Small intestine (tissue), 7 donors: ENCODE results near the gene LSM2. TPM values are rescaled to one million over a fixed set of nuclear protein-coding genes. Genes with fewer than 3 reads are reported as not detected.
"Not testable (repeated sequence)": the region's sequence is repeated elsewhere in the genome, so short reads cannot be mapped to it uniquely, and the experiment has no call there.

Experiments
- DNase-seq, 2 donors: peaks; one replicate each; pipeline versions ENCODE4 v3.0.0 to v3.0.0-alpha.2; 2013
- FAIRE-seq: peaks from 2 replicates; lab custom pipeline; 2012; peaks lifted over from hg19 to GRCh38; lab: Jason Lieb, UNC
- H3K27ac ChIP-seq, 3 donors: one replicate each; pipeline ENCODE4 v1.5.1; 2013; ENCODE audit warnings: low read length in 2 of 3, mild to moderate bottlenecking in 2 of 3, control low read depth in 1 of 3, inconsistent platforms in 1 of 3, low read depth in 1 of 3, moderate library complexity in 1 of 3
- H3K27me3 ChIP-seq, 3 donors: one replicate each; pipeline ENCODE4 v1.6.1; 2013; ENCODE audit warnings: low read length in 3 of 3, inconsistent platforms in 1 of 3; ENCODE audit not compliant: control insufficient read depth in 3 of 3, insufficient read depth in 3 of 3
- H3K36me3 ChIP-seq, 3 donors: one replicate each; pipeline ENCODE4 v1.6.1; 2013; ENCODE audit warnings: low read length in 3 of 3, inconsistent platforms in 1 of 3, low read depth in 1 of 3, mild to moderate bottlenecking in 1 of 3, moderate library complexity in 1 of 3; ENCODE audit not compliant: control insufficient read depth in 3 of 3, insufficient read depth in 2 of 3
- H3K4me1 ChIP-seq, 3 donors: one replicate each; pipeline ENCODE4 v1.6.1; 2013; ENCODE audit warnings: low read length in 2 of 3, inconsistent platforms in 1 of 3, low read depth in 1 of 3, mild to moderate bottlenecking in 1 of 3, moderate library complexity in 1 of 3; ENCODE audit not compliant: control insufficient read depth in 3 of 3, insufficient read depth in 2 of 3
- H3K4me3 ChIP-seq, 3 donors: one replicate each; pipeline ENCODE4 v1.5.1; 2013; ENCODE audit warnings: low read length in 3 of 3, control low read depth in 1 of 3, inconsistent platforms in 1 of 3, low read depth in 1 of 3, mild to moderate bottlenecking in 1 of 3, moderate library complexity in 1 of 3
- H3K9me3 ChIP-seq, 2 donors: one replicate each; pipeline ENCODE4 v1.6.1; 2013; ENCODE audit warnings: low read depth in 1 of 2, low read length in 1 of 2; ENCODE audit not compliant: control insufficient read depth in 2 of 2, insufficient read depth in 1 of 2
- WGBS, 3 donors: extraction: QIAGEN DNeasy Blood & Tissue Kit; methylation state at CpG; one replicate each; pipeline ENCODE4 v1.1.7; 2013; 5-methylcytosine and 5-hydroxymethylcytosine counted together
- polyA plus RNA-seq, 4 donors: library from polyadenylated mRNA; stranded (reverse) in 3 of 4; unstranded in 1 of 4; fragments of 200-250 nt in 3 of 4; fragments of 120-200 nt in 1 of 4; gene quantifications; one replicate each; pipeline versions ENCODE4 v1.2.1 to v1.2.3, GENCODE V29; 2013
- donor health status: healthy with polysubstance abuse.
- donor health status: control.
- donor health status: control.
- donor health status: Bipolar disorder and iron deficiency.
- donor health status: healthy.

The LSM2 gene
- polyA plus RNA-seq, 4 donors: 27.3 to 90.2 (median 39.3) TPM

DNA sequence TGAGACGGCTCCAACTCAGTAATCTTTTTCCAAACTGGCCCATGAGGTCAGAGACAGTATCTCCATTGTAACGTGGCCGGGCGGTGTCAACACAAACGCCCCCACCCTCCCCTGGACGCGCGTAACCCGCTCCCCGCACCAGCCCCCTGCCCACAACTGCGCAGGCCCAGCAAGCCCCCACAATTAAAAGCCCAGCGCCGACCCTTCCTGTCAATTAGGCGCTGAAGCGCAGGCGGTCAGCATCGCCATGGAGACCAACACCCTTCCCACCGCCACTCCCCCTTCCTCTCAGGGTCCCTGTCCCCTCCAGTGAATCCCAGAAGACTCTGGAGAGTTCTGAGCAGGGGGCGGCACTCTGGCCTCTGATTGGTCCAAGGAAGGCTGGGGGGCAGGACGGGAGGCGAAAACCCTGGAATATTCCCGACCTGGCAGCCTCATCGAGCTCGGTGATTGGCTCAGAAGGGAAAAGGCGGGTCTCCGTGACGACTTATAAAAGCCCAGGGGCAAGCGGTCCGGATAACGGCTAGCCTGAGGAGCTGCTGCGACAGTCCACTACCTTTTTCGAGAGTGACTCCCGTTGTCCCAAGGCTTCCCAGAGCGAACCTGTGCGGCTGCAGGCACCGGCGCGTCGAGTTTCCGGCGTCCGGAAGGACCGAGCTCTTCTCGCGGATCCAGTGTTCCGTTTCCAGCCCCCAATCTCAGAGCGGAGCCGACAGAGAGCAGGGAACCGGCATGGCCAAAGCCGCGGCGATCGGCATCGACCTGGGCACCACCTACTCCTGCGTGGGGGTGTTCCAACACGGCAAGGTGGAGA lies 8.5 kb upstream of the LSM2 start, which contains the start of the genes HSPA1A and HSPA1L:
TSS of gene HSPA1A (plus strand) at position 519 of the 814 bp plus-strand sequence. CDS start at position 733, 214 bp downstream.
TSS of gene HSPA1L (minus strand) at position 259 of the 814 bp plus-strand sequence. CDS start 3,311 bp downstream, outside the sequence.
- FAIRE-seq (no peak), DNase-seq (peak; percentile 95 to 96)
- peaks cover 0 to 9% (median 0%) of the 10 kb centered on the region in 3 donors for H3K36me3 ChIP-seq
- H3K4me1 ChIP-seq: peaks cover 2 to 32% (median 6%) of the 10 kb centered on the region in 3 donors
- H3K9me3 ChIP-seq: no peaks in the 10 kb centered on the region
- peak within 1 kb of the TSS; percentile 80 to 100 (median 96) for H3K27ac ChIP-seq
- no peaks in the 10 kb centered on the region for H3K27me3 ChIP-seq
- 1 to 2% (median 1%) methylated on average over 53 to 56 of the region's 56 CpGs for WGBS, 3 donors
- H3K4me3 ChIP-seq: peak within 1 kb of the TSS; percentile 34 to 87 (median 37)

- no peaks in the 10 kb centered on the region for H3K9me3 ChIP-seq
- no peaks in the 10 kb centered on the region for H3K27me3 ChIP-seq
- WGBS, 3 donors: 0% methylated on average over 13 of the region's 13 CpGs
- DNase-seq (peak; percentile 96 to 98), FAIRE-seq (no peak)
- peak overlapping the region; percentile 53 to 100 (median 96) for H3K27ac ChIP-seq
- H3K36me3 ChIP-seq: peaks cover 0 to 9% (median 0%) of the 10 kb centered on the region in 3 donors
- peak overlapping the region; percentile 34 to 87 (median 37) for H3K4me3 ChIP-seq
- H3K4me1 ChIP-seq: peaks cover 2 to 27% (median 6%) of the 10 kb centered on the region in 3 donors
Measured at GRCh38 chr6:31814677-31815024, 7.9 kb upstream of the LSM2 start.

GRCh38 chr6:31813465-31813849 lies 6.7 kb upstream of the LSM2 start:
- Histone ChIP-seq H3K4me1 (peaks cover 2 to 19% (median 3%) of the 10 kb centered on the region in 3 donors), H3K4me3 (no peak overlapping the region), H3K9me3 (no peaks in the 10 kb centered on the region), H3K36me3 (peaks cover 0 to 5% (median 0%) of the 10 kb centered on the region in 3 donors), H3K27ac (peak overlapping the region; percentile 80 to 100 (median 84)), H3K27me3 (no peaks in the 10 kb centered on the region)
- DNase-seq: no peak
- no peak for FAIRE-seq
- WGBS, 3 donors: 87 to 95% (median 92%) methylated on average over 7 of the region's 7 CpGs

DNA sequence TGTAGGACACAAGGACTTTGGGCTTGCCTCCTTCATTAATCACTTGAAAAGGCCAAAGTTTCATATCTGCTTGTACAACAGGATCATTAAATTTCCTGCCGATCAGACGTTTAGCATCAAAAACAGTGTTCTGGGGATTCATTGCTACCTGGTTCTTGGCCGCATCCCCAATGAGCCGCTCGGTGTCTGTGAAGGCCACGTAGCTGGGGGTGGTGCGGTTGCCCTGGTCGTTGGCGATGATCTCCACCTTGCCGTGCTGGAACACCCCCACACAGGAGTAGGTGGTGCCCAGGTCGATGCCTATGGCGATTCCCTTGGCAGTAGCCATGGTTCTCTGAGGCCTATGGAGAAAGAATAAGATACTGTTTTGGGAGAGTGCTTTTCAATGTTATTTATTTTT lies 4.9 kb upstream of the LSM2 start:
- Histone ChIP-seq H3K27ac (no peak overlapping the region), H3K9me3 (no peaks in the 10 kb centered on the region), H3K4me1 (peaks cover 2 to 14% (median 3%) of the 10 kb centered on the region in 3 donors), H3K36me3 (peaks cover 0 to 5% (median 0%) of the 10 kb centered on the region in 3 donors), H3K4me3 (no peak overlapping the region), H3K27me3 (no peaks in the 10 kb centered on the region)
- FAIRE-seq (no peak), DNase-seq (no peak)
- 89 to 94% (median 90%) methylated on average over 12 of the region's 12 CpGs for WGBS, 3 donors

GRCh38 chr6:31808599-31808998 lies 1.8 kb upstream of the LSM2 start:
- not testable (repeated sequence) for H3K4me3 ChIP-seq, DNase-seq, H3K9me3 ChIP-seq, H3K27me3 ChIP-seq, FAIRE-seq, H3K27ac ChIP-seq
- H3K4me1 ChIP-seq: peaks cover 0 to 15% (median 0%) of the 10 kb centered on the region in 3 donors
- H3K36me3 ChIP-seq: peaks cover 0 to 10% (median 0%) of the 10 kb centered on the region in 3 donors
- 90 to 93% (median 90%) methylated on average over 10 of the region's 10 CpGs for WGBS, 3 donors

DNA sequence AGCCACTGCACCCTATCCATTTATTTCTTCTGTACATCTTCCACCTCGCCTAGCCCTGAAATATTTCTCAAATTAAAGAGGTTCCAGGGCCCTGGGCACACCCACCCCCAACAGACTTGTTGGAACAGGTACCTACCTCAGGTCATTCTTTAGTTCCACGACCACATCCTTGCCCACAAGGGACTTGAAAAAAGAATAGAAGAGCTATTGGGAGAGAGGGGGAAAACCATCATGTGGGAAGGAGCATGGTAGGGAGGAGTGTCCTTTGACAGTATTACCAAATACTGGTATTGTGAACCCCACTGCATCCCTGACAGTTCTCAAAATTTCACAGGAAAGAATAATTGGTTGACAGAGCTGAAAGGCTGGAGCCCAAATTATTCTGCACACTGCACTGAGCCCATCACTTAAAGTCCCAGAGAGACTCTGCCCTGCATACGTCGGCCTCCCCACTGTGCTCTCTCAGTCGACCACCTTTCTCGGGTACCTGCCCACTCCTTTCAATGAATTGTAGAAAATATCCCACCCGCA lies 762 bp downstream of the LSM2 start:
- H3K27me3 ChIP-seq: no peaks in the 10 kb centered on the region
- no peaks in the 10 kb centered on the region for H3K9me3 ChIP-seq
- FAIRE-seq (no peak), DNase-seq (no peak)
- 13 to 16% (median 14%) methylated on average over 7 of the region's 7 CpGs for WGBS, 3 donors
- H3K27ac ChIP-seq: peak overlapping the region; percentile 91 to 96 (median 93)
- peaks cover 0 to 28% (median 5%) of the 10 kb centered on the region in 3 donors for H3K36me3 ChIP-seq
- H3K4me3 ChIP-seq: peak overlapping the region; percentile 71 to 84 (median 80)
- H3K4me1 ChIP-seq: peaks cover 0 to 12% (median 0%) of the 10 kb centered on the region in 3 donors

- not testable (repeated sequence) for DNase-seq, H3K4me3 ChIP-seq, H3K27ac ChIP-seq, H3K9me3 ChIP-seq, FAIRE-seq, H3K27me3 ChIP-seq, H3K4me1 ChIP-seq
- H3K36me3 ChIP-seq: peaks cover 0 to 41% (median 5%) of the 10 kb centered on the region in 3 donors
- 92 to 97% (median 97%) methylated on average over 8 of the region's 8 CpGs for WGBS, 3 donors
Measured at GRCh38 chr6:31801031-31801927, 5.5 kb downstream of the LSM2 start.
